WTC11 (cell line): Measurements from ENCODE around the gene ZNF280D. TPM values are rescaled to one million over a fixed set of nuclear protein-coding genes. Genes with fewer than 3 reads are reported as not detected.
"Not testable (repeated sequence)": the region's sequence is repeated elsewhere in the genome, so short reads cannot be mapped to it uniquely, and the experiment has no call there.

Experiments used
- ATAC-seq: fragments of 200-7000 bp; cut with Tn5 transposase; 2 replicates; pipeline ENCODE4 v1.10.0; 2021; ENCODE audit warnings: mild to moderate bottlenecking, moderate library complexity
- CTCF ChIA-PET: fragments of 300-600 bp; sonication (Branson Sonifier 250); formaldehyde crosslinking; loops from one replicate; lab custom pipeline; 2021; ENCODE audit warnings: antibody characterized with exemption; lab: Charles Lee
- POLR2A ChIA-PET: fragments of 350-600 bp; sonication (Branson Sonifier 250); formaldehyde crosslinking; loops from one replicate; lab custom pipeline; 2021; ENCODE audit warnings: antibody characterized with exemption; lab: Charles Lee
- DNase-seq: peaks from one replicate; pipeline ENCODE4 v3.0.0; 2021; ENCODE audit warnings: low spot score
- H3K27ac Mint-ChIP-seq: 2 replicates; pipeline ENCODE4 v1.8.0; 2021; ENCODE audit warnings: mixed read lengths
- H3K27me3 Mint-ChIP-seq: 2 replicates; pipeline ENCODE4 v1.8.0; 2021; ENCODE audit warnings: low read depth, mild to moderate bottlenecking, moderate library complexity, mixed read lengths
- H3K36me3 Mint-ChIP-seq: 2 replicates; pipeline ENCODE4 v1.8.0; 2021; ENCODE audit warnings: mixed read lengths
- H3K4me1 Mint-ChIP-seq: 2 replicates; pipeline ENCODE4 v1.8.0; 2022; ENCODE audit warnings: mixed read lengths
- H3K4me3 Mint-ChIP-seq: 2 replicates; pipeline ENCODE4 v1.8.0; 2021; ENCODE audit warnings: mild to moderate bottlenecking, moderate library complexity, mixed read lengths
- H3K9me3 Mint-ChIP-seq: 2 replicates; pipeline ENCODE4 v1.8.0; 2021; ENCODE audit warnings: mixed read lengths
- ATF1 ChIP-seq: sonication (generic); formaldehyde crosslinking; IDR thresholded peaks from 2 replicates; pipeline ENCODE4 v1.8.1; 2023; ENCODE audit warnings: mild to moderate bottlenecking, moderate library complexity, missing genetic modification reagents
- ATF6 ChIP-seq: sonication (generic); formaldehyde crosslinking; IDR thresholded peaks from 2 replicates; pipeline ENCODE4 v1.8.1; 2023; ENCODE audit warnings: mild to moderate bottlenecking, missing genetic modification reagents
- ELF4 ChIP-seq: sonication (generic); formaldehyde crosslinking; IDR thresholded peaks from 2 replicates; pipeline ENCODE4 v1.8.1; 2022; ENCODE audit warnings: low read depth, mild to moderate bottlenecking, moderate library complexity, missing genetic modification reagents
- ERG ChIP-seq: fragments of 250-450 bp; sonication (Bioruptor Pico); IDR thresholded peaks from 2 replicates; pipeline ENCODE4 v1.8.0; 2021; ENCODE audit warnings: mild to moderate bottlenecking
- MAX ChIP-seq: sonication (generic); formaldehyde crosslinking; IDR thresholded peaks from 2 replicates; pipeline ENCODE4 v1.8.0; 2022; ENCODE audit warnings: mild to moderate bottlenecking, missing genetic modification reagents
- NR1H2 ChIP-seq: sonication (generic); formaldehyde crosslinking; IDR thresholded peaks from 2 replicates; pipeline ENCODE4 v1.9.0; 2021; ENCODE audit warnings: mild to moderate bottlenecking, moderate library complexity, missing genetic modification reagents
- RELA ChIP-seq: sonication (generic); formaldehyde crosslinking; IDR thresholded peaks from 2 replicates; pipeline ENCODE4 v1.8.1; 2022; ENCODE audit warnings: missing genetic modification reagents, mild to moderate bottlenecking, borderline replicate concordance
- ZNF232 ChIP-seq: sonication (generic); formaldehyde crosslinking; IDR thresholded peaks from 2 replicates; pipeline ENCODE4 v1.8.0; 2022; ENCODE audit warnings: mild to moderate bottlenecking, missing genetic modification reagents
- ZNF281 ChIP-seq: sonication (generic); formaldehyde crosslinking; IDR thresholded peaks from 2 replicates; pipeline ENCODE4 v1.8.0; 2023; ENCODE audit warnings: mild to moderate bottlenecking, missing genetic modification reagents
- ZNF396 ChIP-seq: fragments of 250-450 bp; sonication (Bioruptor Pico); IDR thresholded peaks from 2 replicates; pipeline ENCODE4 v1.8.0; 2021; ENCODE audit warnings: mild to moderate bottlenecking, moderate library complexity, borderline replicate concordance
- ZNF416 ChIP-seq: fragments of 250-450 bp; sonication (Bioruptor Pico); IDR thresholded peaks from 2 replicates; pipeline ENCODE4 v1.9.0; 2021; ENCODE audit warnings: mild to moderate bottlenecking, inconsistent platforms
- ZNF671 ChIP-seq: fragments of 250-450 bp; sonication (Bioruptor Pico); IDR thresholded peaks from 2 replicates; pipeline ENCODE4 v1.8.0; 2021; ENCODE audit warnings: mild to moderate bottlenecking
- total RNA-seq: library from RNA; stranded (reverse); gene quantifications from 3 replicates; pipeline ENCODE4 v1.2.3, GENCODE V29; 2021
- TF ChIP-seq, protein P1 (sequence below): sonication (generic); formaldehyde crosslinking; IDR thresholded peaks from 2 replicates; pipeline ENCODE4 v1.8.0; 2023; ENCODE audit warnings: missing genetic modification reagents
- TF ChIP-seq, protein P2 (sequence below): sonication (generic); formaldehyde crosslinking; IDR thresholded peaks from 2 replicates; pipeline ENCODE4 v1.8.1; 2022; ENCODE audit warnings: low read depth, missing genetic modification reagents, borderline replicate concordance
- TF ChIP-seq, protein P3 (sequence below): fragments of 200-600 bp; IDR thresholded peaks from 2 replicates; pipeline ENCODE4 v1.8.0; 2022; ENCODE audit warnings: antibody characterized with exemption

The ZNF280D gene
- total RNA-seq, 1 experiment from 2014 or later, result 25.7 TPM

GRCh38 chr15:56716334-56716733, 17.0 kb downstream of the ZNF280D start:
- ATAC-seq (no peak), DNase-seq (no peak)
- CTCF ChIA-PET, result no interaction called here
- no peaks in the 10 kb centered on the region for H3K27me3 Mint-ChIP-seq
- POLR2A ChIA-PET, result no interaction called here
- no peak overlapping the region for H3K4me3 Mint-ChIP-seq
- H3K4me1 Mint-ChIP-seq, result peaks cover 24% of the 10 kb centered on the region
- peaks cover 3% of the 10 kb centered on the region; the same call in 1 of the 2 replicates for H3K36me3 Mint-ChIP-seq
- TF ChIP-seq NR1H2, result no peak
- TF ChIP-seq RELA (CRISPR knock-in tag), result no peak
- no peak for TF ChIP-seq ATF6 (CRISPR knock-in tag)
- TF ChIP-seq ZNF281 (CRISPR knock-in tag), result no peak
- TF ChIP-seq, protein P1, sequence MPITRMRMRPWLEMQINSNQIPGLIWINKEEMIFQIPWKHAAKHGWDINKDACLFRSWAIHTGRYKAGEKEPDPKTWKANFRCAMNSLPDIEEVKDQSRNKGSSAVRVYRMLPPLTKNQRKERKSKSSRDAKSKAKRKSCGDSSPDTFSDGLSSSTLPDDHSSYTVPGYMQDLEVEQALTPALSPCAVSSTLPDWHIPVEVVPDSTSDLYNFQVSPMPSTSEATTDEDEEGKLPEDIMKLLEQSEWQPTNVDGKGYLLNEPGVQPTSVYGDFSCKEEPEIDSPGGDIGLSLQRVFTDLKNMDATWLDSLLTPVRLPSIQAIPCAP (CRISPR knock-in tag), result no peak
- TF ChIP-seq ZNF396 (CRISPR knock-in tag), result no peak
- no peak for TF ChIP-seq ATF1
- TF ChIP-seq, protein P2, sequence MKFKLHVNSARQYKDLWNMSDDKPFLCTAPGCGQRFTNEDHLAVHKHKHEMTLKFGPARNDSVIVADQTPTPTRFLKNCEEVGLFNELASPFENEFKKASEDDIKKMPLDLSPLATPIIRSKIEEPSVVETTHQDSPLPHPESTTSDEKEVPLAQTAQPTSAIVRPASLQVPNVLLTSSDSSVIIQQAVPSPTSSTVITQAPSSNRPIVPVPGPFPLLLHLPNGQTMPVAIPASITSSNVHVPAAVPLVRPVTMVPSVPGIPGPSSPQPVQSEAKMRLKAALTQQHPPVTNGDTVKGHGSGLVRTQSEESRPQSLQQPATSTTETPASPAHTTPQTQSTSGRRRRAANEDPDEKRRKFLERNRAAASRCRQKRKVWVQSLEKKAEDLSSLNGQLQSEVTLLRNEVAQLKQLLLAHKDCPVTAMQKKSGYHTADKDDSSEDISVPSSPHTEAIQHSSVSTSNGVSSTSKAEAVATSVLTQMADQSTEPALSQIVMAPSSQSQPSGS (CRISPR knock-in tag), result no peak
- no peak for TF ChIP-seq ELF4 (CRISPR knock-in tag)
- no peak for TF ChIP-seq ERG (CRISPR knock-in tag)
- TF ChIP-seq MAX (CRISPR knock-in tag), result no peak
- TF ChIP-seq ZNF671, result no peak
- TF ChIP-seq, protein P3, sequence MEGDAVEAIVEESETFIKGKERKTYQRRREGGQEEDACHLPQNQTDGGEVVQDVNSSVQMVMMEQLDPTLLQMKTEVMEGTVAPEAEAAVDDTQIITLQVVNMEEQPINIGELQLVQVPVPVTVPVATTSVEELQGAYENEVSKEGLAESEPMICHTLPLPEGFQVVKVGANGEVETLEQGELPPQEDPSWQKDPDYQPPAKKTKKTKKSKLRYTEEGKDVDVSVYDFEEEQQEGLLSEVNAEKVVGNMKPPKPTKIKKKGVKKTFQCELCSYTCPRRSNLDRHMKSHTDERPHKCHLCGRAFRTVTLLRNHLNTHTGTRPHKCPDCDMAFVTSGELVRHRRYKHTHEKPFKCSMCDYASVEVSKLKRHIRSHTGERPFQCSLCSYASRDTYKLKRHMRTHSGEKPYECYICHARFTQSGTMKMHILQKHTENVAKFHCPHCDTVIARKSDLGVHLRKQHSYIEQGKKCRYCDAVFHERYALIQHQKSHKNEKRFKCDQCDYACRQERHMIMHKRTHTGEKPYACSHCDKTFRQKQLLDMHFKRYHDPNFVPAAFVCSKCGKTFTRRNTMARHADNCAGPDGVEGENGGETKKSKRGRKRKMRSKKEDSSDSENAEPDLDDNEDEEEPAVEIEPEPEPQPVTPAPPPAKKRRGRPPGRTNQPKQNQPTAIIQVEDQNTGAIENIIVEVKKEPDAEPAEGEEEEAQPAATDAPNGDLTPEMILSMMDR, result no peak
- peaks cover under 1% of the 10 kb centered on the region; the same call in 1 of the 2 replicates for H3K9me3 Mint-ChIP-seq
- H3K27ac Mint-ChIP-seq, result no peak overlapping the region

GRCh38 chr15:56715220-56715619, 18.1 kb downstream of the ZNF280D start:
- ChIA-PET CTCF (interaction anchor here (1.3 kb wide), 1 partner anchor 22 kb away, joined by 4 read pairs; no protein-coding TSS in a partner anchor), POLR2A (no interaction called here)
- DNase-seq (no peak), ATAC-seq (no peak)
- Mint-ChIP-seq H3K36me3 (no peaks in the 10 kb centered on the region), H3K27ac (no peak overlapping the region), H3K27me3 (no peaks in the 10 kb centered on the region), H3K9me3 (no peaks in the 10 kb centered on the region), H3K4me1 (peaks cover 24% of the 10 kb centered on the region), H3K4me3 (no peak overlapping the region)
- TF ChIP-seq ZNF232 (no peak), ZNF416 (no peak)
- TF ChIP-seq, all 79 proteins: peak for 0

DNA sequence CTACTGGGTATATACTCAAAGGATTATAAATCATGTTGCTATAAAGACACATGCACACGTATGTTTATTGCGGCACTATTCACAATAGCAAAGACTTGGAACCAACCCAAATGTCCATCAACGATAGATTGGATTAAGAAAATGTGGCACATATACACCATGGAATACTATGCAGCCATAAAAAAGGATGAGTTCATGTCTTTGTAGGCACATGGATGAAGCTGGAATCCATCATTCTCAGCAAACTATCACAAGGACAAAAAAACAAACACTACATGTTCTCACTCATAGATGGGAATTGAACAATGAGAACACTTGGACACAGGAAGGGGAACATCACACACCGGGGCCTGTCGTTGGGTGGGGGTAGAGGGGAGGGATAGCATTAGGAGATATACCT, 23.8 kb downstream of the ZNF280D start:
- not testable (repeated sequence) for ATAC-seq

More for the DNA sequence above, 23.8 kb downstream of the ZNF280D start:
- H3K36me3 Mint-ChIP-seq, H3K9me3 Mint-ChIP-seq, H3K4me3 Mint-ChIP-seq, DNase-seq, H3K27ac Mint-ChIP-seq, H3K27me3 Mint-ChIP-seq, CTCF ChIA-PET, H3K4me1 Mint-ChIP-seq, POLR2A ChIA-PET: not testable (repeated sequence)
